ENCODE measurements around the gene COL18A1. TPM values are rescaled to one million over a fixed set of nuclear protein-coding genes. Genes with fewer than 3 reads are reported as not detected.
"Not testable (repeated sequence)": the region's sequence is repeated elsewhere in the genome, so short reads cannot be mapped to it uniquely, and the experiment has no call there.

COL18A1 gene
- total and polyA plus RNA-seq, 9 of the 15 experiments (the other 6 are each of a cell fraction or from before 2014, with no cell fraction given) = 0.14 to 16.4 (median 2.0) TPM

- no peak overlapping the region for H2AFZ ChIP-seq (ENCODE audit: low read depth, low read length)
Observed at GRCh38 chr21:45525910-45526306, 120.9 kb downstream of the COL18A1 start.

GRCh38 chr21:45527151-45527999 is 122.4 kb downstream of the COL18A1 start:
- ATAC-seq; intact Hi-C loops (cut with micrococcal nuclease); H4K20me1 ChIP-seq (replicated peaks; ENCODE audit: control insufficient read depth, insufficient read depth, low read length); H3K27ac ChIP-seq (ENCODE audit: extremely low read depth, low read depth, low read length); H2AFZ ChIP-seq (ENCODE audit: low read depth, low read length); H3K9ac ChIP-seq (ENCODE audit: insufficient read depth in 1 of 2, low read depth in 2 of 2, low read length in 2 of 2); CTCF ChIA-PET (ENCODE audit: low intra/inter-chr PET ratio); DNase-seq (ENCODE audit: extremely low read depth in 1 of 4, low spot score in 3 of 4); H3K4me3 ChIP-seq; BruUV-seq (replicated peaks); H3K9me1 ChIP-seq (ENCODE audit: control insufficient read depth, insufficient read depth, low read length); H3K79me2 ChIP-seq (ENCODE audit: control insufficient read depth, insufficient read depth, low read length); in situ Hi-C loops (cut with MboI); H3K4me2 ChIP-seq (ENCODE audit: insufficient read depth, low read length); H3K27me3 ChIP-seq (ENCODE audit: control insufficient read depth in 2 of 2, insufficient read depth in 2 of 2, low read length in 2 of 2); H3K9me3 ChIP-seq (replicated peaks; ENCODE audit: control insufficient read depth, insufficient read depth, low read depth, low read length); FAIRE-seq: not testable (repeated sequence)
- H3K4me1 ChIP-seq (replicated peaks in 1 of 2; ENCODE audit: control insufficient read depth in 2 of 2, insufficient read depth in 2 of 2, low read length in 2 of 2) = peaks cover 0 to 21% of the 10 kb centered on the region in 2 experiments; a peak in 1 of 5 replicates
- 82% methylated on average over 11 of the region's 19 CpGs for WGBS (ENCODE audit: insufficient coverage, low coverage, missing lambda C conversion rate)
- peak; percentile 26 for TF ChIP-seq PCBP1 (IDR thresholded peaks at IDR 0.05; ENCODE audit: low read depth, low read length, poor library complexity, severe bottlenecking)
- 0 out of 2 replicates have a peak, but pooled peaks have one; percentile 41 for TF ChIP-seq HNRNPL (IDR thresholded peaks at IDR 0.05; ENCODE audit: low read depth, low read length)
- peak; percentile 16 for TF ChIP-seq SP2 (IDR thresholded peaks at IDR 0.05; ENCODE audit: extremely low read depth, low read depth, low read length, poor library complexity, severe bottlenecking)
- H3K36me3 ChIP-seq (ENCODE audit: control insufficient read depth, insufficient read depth, low read length) = peaks cover 86% of the 10 kb centered on the region
- POLR2A ChIA-PET = interaction anchor here (0.6 kb wide), 1 partner anchor 428 kb away, joined by 3 read pairs; no protein-coding TSS in a partner anchor

More at GRCh38 chr21:45525910-45526306, 120.9 kb downstream of the COL18A1 start:
- Histone ChIP-seq H3K9me3 (replicated peaks; ENCODE audit: control insufficient read depth, insufficient read depth, low read depth, low read length) (no peaks in the 10 kb centered on the region), H3K9me1 (ENCODE audit: control insufficient read depth, insufficient read depth, low read length) (no peaks in the 10 kb centered on the region), H3K27me3 (ENCODE audit: control insufficient read depth in 2 of 2, insufficient read depth in 2 of 2, low read length in 2 of 2) (no peaks in the 10 kb centered on the region), H3K4me3 (no peak overlapping the region), H3K4me1 (replicated peaks in 1 of 2; ENCODE audit: control insufficient read depth in 2 of 2, insufficient read depth in 2 of 2, low read length in 2 of 2) (peaks cover 0 to 14% of the 10 kb centered on the region in 2 experiments; a peak in 1 of 5 replicates), H3K27ac (ENCODE audit: extremely low read depth, low read depth, low read length) (no peak overlapping the region), H3K79me2 (ENCODE audit: control insufficient read depth, insufficient read depth, low read length) (no peaks in the 10 kb centered on the region), H3K4me2 (ENCODE audit: insufficient read depth, low read length) (no peak overlapping the region), H3K36me3 (ENCODE audit: control insufficient read depth, insufficient read depth, low read length) (peaks cover 89% of the 10 kb centered on the region), H3K9ac (ENCODE audit: insufficient read depth in 1 of 2, low read depth in 2 of 2, low read length in 2 of 2) (0 out of 4 replicates have a peak overlapping the region, but pooled peaks of 1 of the 2 experiments have one; percentile 7), H4K20me1 (replicated peaks; ENCODE audit: control insufficient read depth, insufficient read depth, low read length) (0 out of 2 replicates have a peak, but pooled peaks cover 4% of the 10 kb centered on the region)
- FAIRE-seq (no peak), DNase-seq (ENCODE audit: extremely low read depth in 1 of 4, low spot score in 3 of 4) (no peak), ATAC-seq (no peak)
- 93% methylated on average over 11 of the region's 11 CpGs for WGBS (ENCODE audit: insufficient coverage, low coverage, missing lambda C conversion rate)
- in situ Hi-C loops (cut with MboI) (no loop called here), intact Hi-C loops (cut with micrococcal nuclease) (no loop called here)
- POLR2A ChIA-PET = interaction anchor here (0.6 to 1.3 kb wide), 4 partner anchors 9 to 239 kb away, joined by 3 to 6 read pairs (median 3); no protein-coding TSS in a partner anchor
- TSS peak; percentile 14 for BruUV-seq (replicated peaks)
- TF ChIP-seq ZNF780A (CRISPR knock-in tag; IDR thresholded peaks at IDR 0.05) (no peak), CSDE1 (IDR thresholded peaks at IDR 0.05) (no peak), TOE1 (IDR thresholded peaks at IDR 0.05; ENCODE audit: borderline replicate concordance) (no peak), TOE1 (CRISPR knock-in tag; IDR thresholded peaks at IDR 0.05; ENCODE audit: borderline replicate concordance, low read depth) (no peak), NCOA2 (IDR thresholded peaks at IDR 0.05; ENCODE audit: partially characterized antibody in 2 of 2) (no peak), HNRNPK (IDR thresholded peaks at IDR 0.05; ENCODE audit: low read depth, low read length, poor library complexity, severe bottlenecking) (no peak)
- CTCF ChIA-PET (ENCODE audit: low intra/inter-chr PET ratio) = no interaction called here
